HG03521 (cell line): ENCODE data around the gene PSMC4.
A peak's percentile ranks its signal among the peaks of the same experiment; 100 is the strongest.

Experiments
- ATAC-seq: cut with Tn5 transposase; IDR thresholded peaks from one replicate; pipeline ENCODE4 v1.9.1; 2021; ENCODE audit warnings: mild to moderate bottlenecking, moderate library complexity; ENCODE audit not compliant: unreplicated experiment

Gene PSMC4

GRCh38 chr19:39970675-39971379 lies at the start of gene PSMC4:
TSS of gene PSMC4 (plus strand) at chr19:39971165. CDS start at chr19:39971203, 38 bp downstream.
- peak; percentile 94 for ATAC-seq

GRCh38 chr19:39923862-39924261 lies 47.1 kb upstream of the PSMC4 start:
- no peak for ATAC-seq

- no peak for ATAC-seq
These were observed 46.6 kb upstream of the PSMC4 start for GRCh38 chr19:39924389-39924788.

- no peak for ATAC-seq
These were observed 46.0 kb upstream of the PSMC4 start for GRCh38 chr19:39924952-39925351.

- no peak for ATAC-seq
These were observed 44.7 kb upstream of the PSMC4 start for GRCh38 chr19:39926170-39926760.

- ATAC-seq: no peak
These were observed 43.9 kb upstream of the PSMC4 start for GRCh38 chr19:39927076-39927475.

GRCh38 chr19:39927524-39928356 lies 43.2 kb upstream of the PSMC4 start:
- ATAC-seq: no peak

- no peak for ATAC-seq
These were observed 42.6 kb upstream of the PSMC4 start for GRCh38 chr19:39928357-39928725.

GRCh38 chr19:39929750-39930149 lies 41.2 kb upstream of the PSMC4 start:
- no peak for ATAC-seq

- ATAC-seq: no peak
These were observed 36.2 kb upstream of the PSMC4 start, which contains the start of gene FCGBP for GRCh38 chr19:39934584-39935363. TSS of gene FCGBP (minus strand) at chr19:39934634.

GRCh38 chr19:39935364-39935661 lies 35.7 kb upstream of the PSMC4 start:
- ATAC-seq: no peak

- ATAC-seq: no peak
These were observed 34.9 kb upstream of the PSMC4 start for GRCh38 chr19:39936020-39936419.

- ATAC-seq: no peak
These were observed 34.3 kb upstream of the PSMC4 start for GRCh38 chr19:39936622-39937021.

- no peak for ATAC-seq
These were observed 33.8 kb upstream of the PSMC4 start for GRCh38 chr19:39937094-39937720.

- ATAC-seq: no peak
These were observed 33.2 kb upstream of the PSMC4 start for GRCh38 chr19:39937787-39938186.

GRCh38 chr19:39939556-39939955 lies 31.4 kb upstream of the PSMC4 start:
- ATAC-seq: no peak

GRCh38 chr19:39940221-39940833 lies 30.6 kb upstream of the PSMC4 start:
- no peak for ATAC-seq

GRCh38 chr19:39941151-39941550 lies 29.8 kb upstream of the PSMC4 start:
- no peak for ATAC-seq

GRCh38 chr19:39941615-39942365 lies 29.2 kb upstream of the PSMC4 start:
- ATAC-seq: no peak

- no peak for ATAC-seq
These were observed 28.6 kb upstream of the PSMC4 start for GRCh38 chr19:39942366-39942730.
